Transverse colon (tissue), 4 donors: Measurements from ENCODE around the gene FARSA. TPM values are rescaled to one million over a fixed set of nuclear protein-coding genes. Genes with fewer than 3 reads are reported as not detected.

Experiments used
- DNase-seq: peaks from one replicate; pipeline ENCODE4 v3.0.0-alpha.2; 2019
- H3K27ac ChIP-seq, 4 donors: fragments of 200-600 bp; sonication (generic); 2 replicates each; pipeline ENCODE4 v1.5.1; 2016 to 2018; ENCODE audit warnings: inconsistent platforms in 4 of 4
- H3K27me3 ChIP-seq: fragments of 200-600 bp; sonication (generic); 2 replicates; pipeline ENCODE4 v1.5.1; 2017; ENCODE audit warnings: inconsistent platforms
- H3K36me3 ChIP-seq, 4 donors: fragments of 200-600 bp; sonication (generic); 2 replicates each; pipeline ENCODE4 v1.5.1; 2017 to 2019; ENCODE audit warnings: inconsistent platforms in 4 of 4
- H3K4me1 ChIP-seq, 4 donors: fragments of 200-600 bp; sonication (generic); 2 replicates each; pipeline ENCODE4 v1.5.1; 2017 to 2020; ENCODE audit warnings: inconsistent platforms in 4 of 4
- H3K4me3 ChIP-seq, 4 donors: fragments of 200-600 bp; sonication (generic); 1 replicate in 1 of 4; 2 replicates in 3 of 4; pipeline versions ENCODE4 v1.5.1 to v1.6.1; 2017 to 2019; ENCODE audit warnings: inconsistent platforms in 4 of 4
- H3K9me3 ChIP-seq, 2 donors: fragments of 200-600 bp; sonication (generic); 2 replicates each; pipeline ENCODE4 v1.5.1; 2017 to 2019; ENCODE audit warnings: inconsistent platforms in 2 of 2
- EP300 ChIP-seq: sonication (generic); formaldehyde crosslinking; IDR thresholded peaks from one replicate; pipeline ENCODE4 v1.6.1; 2017; ENCODE audit warnings: antibody characterized with exemption, low read depth
- POLR2A ChIP-seq: fragments of 450-650 bp; IDR thresholded peaks from one replicate; pipeline ENCODE4 v1.6.1; 2016; ENCODE audit warnings: antibody characterized with exemption, mild to moderate bottlenecking, moderate library complexity
- POLR2AphosphoS5 ChIP-seq, 3 donors: sonication (generic); formaldehyde crosslinking; IDR thresholded peaks; one replicate each; pipeline ENCODE4 v1.6.1; 2016; ENCODE audit warnings: antibody characterized with exemption in 3 of 3
- WGBS, 2 donors: methylation state at CpG; one replicate each; pipeline ENCODE4 v1.1.5; 2018; ENCODE audit warnings: low coverage in 1 of 2; 5-methylcytosine and 5-hydroxymethylcytosine counted together
- in situ Hi-C, 4 donors: fragments of 200-750 bp; cut with MboI; loops; one replicate each; pipeline versions ENCODE4 v1.15.0 to v1.15.1; 2017; ENCODE audit warnings: low sequenced_read_pairs in 3 of 4, low pct_ligation_motif_present in 1 of 4, low pct_unique_long_range_greater_than_20kb in 1 of 4
- intact Hi-C: fragments of 100-400 bp; cut with DNase I; formaldehyde crosslinking; loops from one replicate; pipeline ENCODE4 v1.15.1; 2023; ENCODE audit warnings: low total_unique reads
- total RNA-seq, 4 donors: library from RNA; depleted of rRNA; stranded (reverse); fragments of >200 nt; gene quantifications; one replicate each; pipeline ENCODE4 v1.1.0, GENCODE V29; 2016
- TF ChIP-seq, protein P1 (sequence below), 5 experiments: fragments of 200-600 bp in 3 of 5; fragments of 450-650 bp in 2 of 5; sonication (generic) in 3 of 5; IDR thresholded peaks; 1 replicate in 2 of 5; 2 replicates in 3 of 5; pipeline ENCODE4 v1.5.1; 2016 to 2017; ENCODE audit warnings: antibody characterized with exemption in 5 of 5, inconsistent platforms in 3 of 5, mild to moderate bottlenecking in 2 of 5, moderate library complexity in 1 of 5

Gene FARSA
- total RNA-seq, 4 donors from 2014 or later: 18.0 to 40.8 (median 32.6) TPM

DNA sequence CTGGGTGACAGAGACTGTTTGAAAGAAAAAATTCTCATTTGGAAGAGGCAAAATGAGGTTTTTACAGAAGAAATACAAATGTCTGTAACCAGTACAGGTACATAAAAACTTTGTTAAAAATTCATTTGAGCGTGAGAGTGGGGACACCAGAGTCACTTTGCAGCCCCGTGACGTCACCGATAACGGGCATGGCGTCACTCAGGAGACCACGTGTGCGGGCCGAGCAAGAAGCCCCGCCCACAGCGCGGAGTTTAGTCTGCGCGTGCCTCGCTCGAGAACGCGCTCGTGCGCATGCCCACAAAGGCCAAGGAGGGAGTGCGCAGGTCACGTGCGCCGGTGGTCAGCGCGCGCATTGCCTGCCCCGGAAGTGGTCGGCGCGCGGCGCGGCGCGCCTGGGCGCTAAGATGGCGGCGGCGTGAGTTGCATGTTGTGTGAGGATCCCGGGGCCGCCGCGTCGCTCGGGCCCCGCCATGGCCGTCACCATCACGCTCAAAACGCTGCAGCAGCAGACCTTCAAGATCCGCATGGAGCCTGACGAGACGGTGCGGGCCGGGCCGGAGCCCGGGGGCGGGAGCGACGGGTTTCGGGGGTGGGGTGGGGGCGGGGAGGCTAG lies 12.1 kb upstream of the FARSA start, which contains the start of gene RAD23A:
Gene RAD23A, plus strand, starts transcription at position 384 of the 613 bp plus-strand sequence. Its CDS starts 87 bp downstream, at position 471.
- Histone ChIP-seq H3K27ac (peak within 1 kb of the TSS; percentile 95 to 97 (median 96)), H3K9me3 (no peaks in the 10 kb centered on the region), H3K4me3 (peak within 1 kb of the TSS; percentile 67 to 92 (median 83)), H3K4me1 (peaks cover 10 to 48% (median 22%) of the 10 kb centered on the region in 4 donors), H3K27me3 (no peaks in the 10 kb centered on the region), H3K36me3 (peaks cover 0 to 52% (median 25%) of the 10 kb centered on the region in 4 donors)
- intact Hi-C loops (loop anchor here (10.0 kb wide), 1 partner anchor 61 kb away; the partner anchor contains the start of genes DNASE2 and KLF1), in situ Hi-C loops (no loop called here)
- peak; percentile 99 for DNase-seq
- TF ChIP-seq, protein P1, sequence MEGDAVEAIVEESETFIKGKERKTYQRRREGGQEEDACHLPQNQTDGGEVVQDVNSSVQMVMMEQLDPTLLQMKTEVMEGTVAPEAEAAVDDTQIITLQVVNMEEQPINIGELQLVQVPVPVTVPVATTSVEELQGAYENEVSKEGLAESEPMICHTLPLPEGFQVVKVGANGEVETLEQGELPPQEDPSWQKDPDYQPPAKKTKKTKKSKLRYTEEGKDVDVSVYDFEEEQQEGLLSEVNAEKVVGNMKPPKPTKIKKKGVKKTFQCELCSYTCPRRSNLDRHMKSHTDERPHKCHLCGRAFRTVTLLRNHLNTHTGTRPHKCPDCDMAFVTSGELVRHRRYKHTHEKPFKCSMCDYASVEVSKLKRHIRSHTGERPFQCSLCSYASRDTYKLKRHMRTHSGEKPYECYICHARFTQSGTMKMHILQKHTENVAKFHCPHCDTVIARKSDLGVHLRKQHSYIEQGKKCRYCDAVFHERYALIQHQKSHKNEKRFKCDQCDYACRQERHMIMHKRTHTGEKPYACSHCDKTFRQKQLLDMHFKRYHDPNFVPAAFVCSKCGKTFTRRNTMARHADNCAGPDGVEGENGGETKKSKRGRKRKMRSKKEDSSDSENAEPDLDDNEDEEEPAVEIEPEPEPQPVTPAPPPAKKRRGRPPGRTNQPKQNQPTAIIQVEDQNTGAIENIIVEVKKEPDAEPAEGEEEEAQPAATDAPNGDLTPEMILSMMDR (IDR thresholded peaks at IDR 0.05): peak in 1 of 5 experiments; percentile 27
- TF ChIP-seq EP300: no peak
- peak; percentile 98 to 99 (median 98) for TF ChIP-seq POLR2AphosphoS5 (IDR thresholded peaks at IDR 0.05)
- peak; percentile 91 for TF ChIP-seq POLR2A
- WGBS, 2 donors: 1% methylated on average over 42 of the region's 62 CpGs; no CpG with 5 or more reads in 1 of the 2 donors

DNA sequence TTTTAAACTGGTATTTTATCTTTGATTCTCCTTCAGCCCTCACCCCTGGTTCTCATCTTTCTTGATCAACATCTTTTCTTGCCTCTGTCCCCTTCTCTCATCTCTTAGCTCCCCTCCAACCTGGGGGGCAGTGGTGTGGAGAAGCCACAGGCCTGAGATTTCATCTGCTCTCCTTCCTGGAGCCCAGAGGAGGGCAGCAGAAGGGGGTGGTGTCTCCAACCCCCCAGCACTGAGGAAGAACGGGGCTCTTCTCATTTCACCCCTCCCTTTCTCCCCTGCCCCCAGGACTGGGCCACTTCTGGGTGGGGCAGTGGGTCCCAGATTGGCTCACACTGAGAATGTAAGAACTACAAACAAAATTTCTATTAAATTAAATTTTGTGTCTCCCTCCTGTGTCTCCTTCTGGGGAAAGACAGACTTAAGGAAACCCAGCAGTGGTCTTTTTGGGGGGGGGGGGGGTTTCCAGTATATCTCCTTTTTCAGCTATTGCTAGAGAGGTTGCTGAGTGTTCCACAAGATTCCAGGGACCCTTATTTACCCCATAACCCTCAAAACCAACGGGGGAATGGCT lies 10.7 kb upstream of the FARSA start:
- intact Hi-C loops: loop anchor here (10.0 kb wide), 1 partner anchor 59 kb away; the partner anchor contains the start of genes DNASE2 and KLF1
- no peak overlapping the region for H3K4me3 ChIP-seq
- no peak for DNase-seq
- 43 to 67% methylated on average over 1 to 2 of the region's 2 CpGs for WGBS, 2 donors
- in situ Hi-C loops: no loop called here
- peak overlapping the region in 3 of 4 donors; percentile 95 to 97 (median 96) for H3K27ac ChIP-seq
- H3K36me3 ChIP-seq: peaks cover 0 to 48% (median 22%) of the 10 kb centered on the region in 4 donors
- no peaks in the 10 kb centered on the region for H3K27me3 ChIP-seq
- TF ChIP-seq, protein P1 (IDR thresholded peaks at IDR 0.05): no peak
- TF ChIP-seq EP300 (no peak), POLR2AphosphoS5 (IDR thresholded peaks at IDR 0.05) (no peak), POLR2A (no peak)
- H3K4me1 ChIP-seq: peaks cover 20 to 62% (median 35%) of the 10 kb centered on the region in 4 donors
- H3K9me3 ChIP-seq: no peaks in the 10 kb centered on the region

DNA sequence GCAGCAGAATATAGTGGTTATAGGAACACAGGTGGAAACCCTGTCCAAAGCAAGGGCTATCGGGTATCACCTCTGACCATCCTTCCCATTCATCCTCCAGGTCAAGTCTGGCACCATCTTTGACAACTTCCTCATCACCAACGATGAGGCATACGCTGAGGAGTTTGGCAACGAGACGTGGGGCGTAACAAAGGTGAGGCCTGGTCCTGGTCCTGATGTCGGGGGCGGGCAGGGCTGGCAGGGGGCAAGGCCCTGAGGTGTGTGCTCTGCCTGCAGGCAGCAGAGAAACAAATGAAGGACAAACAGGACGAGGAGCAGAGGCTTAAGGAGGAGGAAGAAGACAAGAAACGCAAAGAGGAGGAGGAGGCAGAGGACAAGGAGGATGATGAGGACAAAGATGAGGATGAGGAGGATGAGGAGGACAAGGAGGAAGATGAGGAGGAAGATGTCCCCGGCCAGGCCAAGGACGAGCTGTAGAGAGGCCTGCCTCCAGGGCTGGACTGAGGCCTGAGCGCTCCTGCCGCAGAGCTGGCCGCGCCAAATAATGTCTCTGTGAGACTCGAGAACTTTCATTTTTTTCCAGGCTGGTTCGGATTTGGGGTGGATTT lies 10.0 kb upstream of the FARSA start:
- Histone ChIP-seq H3K4me1 (peaks cover 20 to 63% (median 36%) of the 10 kb centered on the region in 4 donors), H3K36me3 (peaks cover 0 to 42% (median 19%) of the 10 kb centered on the region in 4 donors), H3K9me3 (no peaks in the 10 kb centered on the region), H3K27me3 (no peaks in the 10 kb centered on the region), H3K27ac (peak overlapping the region in 2 of 4 donors; percentile 95 to 97), H3K4me3 (no peak overlapping the region)
- in situ Hi-C loops (no loop called here), intact Hi-C loops (loop anchor here (10.0 kb wide), 1 partner anchor 59 kb away; the partner anchor contains the start of genes DNASE2 and KLF1)
- DNase-seq: no peak
- TF ChIP-seq POLR2A (no peak), POLR2AphosphoS5 (IDR thresholded peaks at IDR 0.05) (no peak), EP300 (no peak)
- TF ChIP-seq, protein P1 (IDR thresholded peaks at IDR 0.05): no peak
- WGBS, 2 donors: 80 to 83% methylated on average over 15 to 18 of the region's 18 CpGs

DNA sequence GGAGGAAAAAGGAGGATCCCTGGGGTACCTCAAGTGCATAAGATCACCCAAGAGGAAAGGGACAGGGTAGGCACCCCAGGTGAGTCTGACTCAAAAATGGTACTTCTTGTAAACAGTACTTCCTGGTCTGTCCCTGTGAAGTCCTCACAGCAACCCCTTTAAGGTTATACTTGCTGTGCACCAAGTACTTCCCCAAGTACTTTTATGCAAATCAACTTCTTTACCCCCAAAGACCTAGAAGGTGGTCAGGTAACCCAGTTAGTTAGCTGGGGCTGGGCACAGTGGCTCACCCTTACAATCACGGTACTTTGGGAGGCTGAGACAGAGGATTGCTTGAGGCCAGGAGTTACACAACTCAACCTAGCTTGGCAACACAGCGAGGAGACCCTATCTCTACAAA lies 7.4 kb upstream of the FARSA start:
- no peak for DNase-seq
- intact Hi-C loops: loop anchor here (10.0 kb wide), 1 partner anchor 56 kb away; the partner anchor contains the start of genes DNASE2 and KLF1
- WGBS, 2 donors: 72% methylated on average over 2 of the region's 2 CpGs; no CpG with 5 or more reads in 1 of the 2 donors
- H3K27ac ChIP-seq: peak overlapping the region in 1 of 4 donors; percentile 98
- in situ Hi-C loops: no loop called here
- no peaks in the 10 kb centered on the region for H3K27me3 ChIP-seq
- no peak overlapping the region for H3K4me3 ChIP-seq
- H3K9me3 ChIP-seq: no peaks in the 10 kb centered on the region
- H3K36me3 ChIP-seq: peaks cover 0 to 33% (median 15%) of the 10 kb centered on the region in 4 donors
- TF ChIP-seq, protein P1 (IDR thresholded peaks at IDR 0.05): no peak
- TF ChIP-seq POLR2A: no peak
- TF ChIP-seq EP300: no peak
- no peak for TF ChIP-seq POLR2AphosphoS5 (IDR thresholded peaks at IDR 0.05)
- peaks cover 16 to 57% (median 33%) of the 10 kb centered on the region in 4 donors for H3K4me1 ChIP-seq
